ENCODE results near the gene MGLL.

The MGLL gene

DNA sequence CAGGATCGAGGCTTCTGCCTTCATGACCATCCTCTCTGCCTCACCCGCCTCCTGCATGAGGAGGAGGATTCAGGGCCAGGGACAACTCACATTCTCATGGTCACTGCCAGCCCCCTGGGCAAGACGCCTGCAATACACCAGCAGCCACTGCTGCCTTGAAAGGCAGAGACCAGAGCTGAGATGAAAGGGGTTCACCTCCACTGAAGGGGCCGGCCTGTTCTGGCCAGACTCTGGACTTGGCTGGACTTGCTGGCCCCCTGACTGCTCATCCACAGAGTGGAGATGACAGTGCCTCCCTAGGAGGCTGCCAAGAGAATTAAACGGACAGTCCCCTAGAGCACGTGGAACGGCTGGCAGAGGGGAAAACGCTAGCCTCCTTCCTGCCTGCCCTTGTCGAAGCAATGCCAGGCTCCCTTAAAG, 35.2 kb downstream of the MGLL start:
- DNase-seq = no peak

DNA sequence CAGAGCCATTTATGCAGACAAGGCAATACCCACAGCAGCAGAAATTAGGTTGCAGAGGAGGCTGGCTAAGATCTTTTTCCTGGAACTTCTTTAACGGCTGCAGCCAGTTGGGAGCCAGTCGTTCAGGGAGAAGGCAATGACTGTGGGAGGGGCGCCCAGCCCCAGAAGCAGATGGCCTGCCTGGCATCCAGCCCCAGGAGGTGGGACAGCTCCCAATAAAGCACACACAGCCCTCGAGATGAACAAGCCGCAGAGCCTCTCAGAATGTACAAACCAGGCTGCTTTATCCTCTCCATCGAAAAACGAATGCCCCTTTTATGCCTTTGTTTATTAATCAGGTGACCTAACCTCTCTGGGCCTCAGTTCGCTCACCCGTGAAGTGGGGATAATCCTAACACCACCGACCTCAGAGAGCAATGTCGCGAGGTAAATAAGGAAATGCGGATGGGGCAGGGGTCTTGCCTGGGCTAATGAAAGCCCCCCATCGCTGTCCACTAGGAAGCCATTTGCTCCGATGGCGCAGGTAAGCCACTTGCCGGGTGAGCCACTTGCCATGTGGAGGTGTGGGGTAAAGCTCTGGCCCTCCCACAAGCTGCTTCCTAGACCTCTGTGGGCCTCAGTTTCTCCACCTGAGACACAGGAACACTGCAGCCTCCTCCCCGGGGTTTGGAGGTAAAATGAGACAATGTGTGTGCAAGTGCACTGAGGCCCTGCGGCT, 35.8 kb downstream of the MGLL start:
- DNase-seq = peak; percentile 55

DNA sequence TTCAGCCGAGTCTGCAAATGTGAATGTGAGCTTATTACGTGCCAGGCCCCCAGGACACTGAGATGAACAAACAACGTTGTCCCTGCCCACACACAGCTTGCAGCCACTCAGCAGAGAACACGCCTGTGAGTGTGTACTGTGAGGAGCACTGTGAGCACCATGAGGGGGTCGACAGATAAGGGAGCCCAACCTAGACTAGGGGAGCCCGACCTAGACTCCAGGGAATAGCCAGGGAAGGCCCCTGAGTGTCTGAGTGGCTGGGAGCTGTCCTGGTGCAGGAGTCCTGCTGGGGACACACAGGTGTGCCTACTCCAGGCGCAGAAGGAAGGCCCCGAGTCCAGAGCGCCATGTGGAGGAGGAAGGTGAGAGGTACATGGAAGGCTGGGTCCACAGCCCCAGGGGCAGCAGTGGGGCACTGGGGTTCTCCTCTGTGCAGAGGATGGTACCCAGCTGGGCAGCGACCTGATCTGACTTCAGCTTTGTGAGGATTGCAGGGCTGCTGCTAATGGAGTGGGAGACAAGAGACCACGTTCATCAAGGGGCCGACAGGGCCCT, 36.5 kb downstream of the MGLL start:
- DNase-seq = peak; percentile 61

DNA sequence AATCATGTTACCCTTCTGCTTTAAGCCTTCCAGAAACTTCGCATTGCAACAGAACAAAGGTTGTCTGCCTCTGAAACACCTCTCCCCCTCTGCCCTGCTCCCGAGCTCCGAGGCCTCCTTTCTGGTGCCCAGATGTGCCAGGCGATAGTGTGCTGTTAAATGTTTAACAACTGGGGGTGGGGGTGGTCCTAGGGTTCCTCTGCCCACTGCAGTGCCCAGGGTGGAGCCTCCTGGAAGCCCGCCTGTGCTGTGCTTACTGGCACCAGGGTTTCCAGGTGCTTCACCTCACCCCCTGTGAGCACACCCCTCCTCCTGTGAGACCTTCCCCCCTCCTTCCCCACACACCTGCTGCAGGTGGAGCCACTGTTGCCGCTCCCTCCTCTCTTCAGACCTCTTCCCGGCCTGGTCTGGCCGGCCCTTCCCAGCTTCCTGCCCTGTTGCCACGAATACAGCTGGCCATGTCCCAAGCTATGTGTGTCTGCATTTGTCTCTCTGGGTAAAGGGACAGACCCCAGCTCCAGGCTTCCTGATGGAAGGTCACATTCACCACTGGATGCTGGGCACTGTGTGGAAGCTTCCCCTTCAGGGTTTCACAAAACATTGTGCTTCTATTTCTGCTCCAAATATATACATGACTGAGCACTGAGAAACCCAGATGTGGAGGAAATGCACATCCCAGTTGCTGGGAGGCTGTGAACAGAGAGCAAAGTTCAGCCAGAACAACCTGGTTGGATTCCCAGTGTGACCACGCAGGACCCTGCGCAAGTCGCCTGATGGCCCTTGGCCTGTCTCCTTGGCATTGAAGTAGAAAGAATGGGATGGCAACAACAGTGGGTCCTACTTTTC, 37.2 kb downstream of the MGLL start:
- peak; percentile 97 for DNase-seq

DNA sequence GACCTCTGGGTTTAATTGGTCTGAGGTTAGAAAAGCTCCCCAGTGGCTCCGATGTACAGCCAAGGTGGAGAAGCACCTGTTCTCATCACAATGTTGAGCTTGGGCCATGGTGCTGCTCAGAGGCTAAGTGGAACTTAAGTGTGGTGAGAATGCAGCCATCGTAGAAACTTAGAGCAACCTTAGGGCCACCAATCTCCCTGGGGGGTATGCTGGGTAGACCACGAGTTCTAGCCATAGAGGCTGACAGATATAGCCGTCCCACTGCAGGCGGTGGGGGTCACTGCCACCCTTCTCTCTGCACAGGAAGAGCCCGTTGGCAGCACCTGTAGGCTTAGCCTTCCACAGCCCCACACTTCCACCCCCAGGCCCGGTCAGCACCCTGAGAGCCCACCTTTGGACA, 38.0 kb downstream of the MGLL start:
- DNase-seq = no peak

DNA sequence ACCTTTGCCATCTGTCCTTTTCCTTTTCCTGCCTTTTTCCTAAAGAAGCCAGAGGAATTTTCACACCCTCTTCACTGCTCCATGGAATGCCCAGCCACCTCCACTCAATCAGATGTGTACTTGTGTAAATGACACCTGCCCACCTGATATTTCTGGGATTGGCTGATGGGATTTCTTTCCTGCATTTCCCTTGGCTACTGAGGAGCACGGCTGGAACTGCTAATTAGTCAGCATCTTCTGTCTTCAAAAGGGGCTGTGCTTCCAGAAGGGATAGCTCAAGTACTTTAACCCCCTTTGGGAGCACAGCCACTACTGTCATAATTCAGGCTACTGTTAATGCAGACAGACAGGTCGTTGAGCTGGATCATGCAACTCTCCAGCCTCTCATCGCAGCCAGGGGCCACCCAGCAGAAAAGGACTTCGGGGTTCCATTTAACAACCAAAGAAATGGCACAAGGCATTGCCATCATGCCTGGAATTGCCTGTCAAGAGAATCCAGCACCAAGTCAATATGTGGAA, 38.6 kb downstream of the MGLL start:
- no peak for DNase-seq

DNA sequence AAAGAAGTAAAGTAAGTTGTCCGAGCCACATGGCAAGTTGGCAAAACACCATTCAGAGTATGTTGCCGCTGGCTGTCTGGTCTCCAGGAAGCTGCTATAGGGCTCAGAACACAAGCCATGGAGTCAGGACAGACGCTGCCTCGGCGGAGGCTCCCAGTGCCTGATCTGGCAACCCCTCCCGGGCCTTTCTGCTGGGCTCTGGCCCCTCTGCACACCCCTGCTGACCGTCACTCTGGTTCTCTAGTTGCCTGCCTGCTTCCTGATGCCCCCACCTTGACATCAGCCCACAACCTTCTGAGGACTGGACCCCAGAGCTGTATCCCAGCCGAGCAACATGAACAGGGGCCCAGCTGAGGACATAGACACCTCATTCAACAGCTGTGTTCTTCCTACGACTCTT, 39.1 kb downstream of the MGLL start:
- DNase-seq = no peak

DNA sequence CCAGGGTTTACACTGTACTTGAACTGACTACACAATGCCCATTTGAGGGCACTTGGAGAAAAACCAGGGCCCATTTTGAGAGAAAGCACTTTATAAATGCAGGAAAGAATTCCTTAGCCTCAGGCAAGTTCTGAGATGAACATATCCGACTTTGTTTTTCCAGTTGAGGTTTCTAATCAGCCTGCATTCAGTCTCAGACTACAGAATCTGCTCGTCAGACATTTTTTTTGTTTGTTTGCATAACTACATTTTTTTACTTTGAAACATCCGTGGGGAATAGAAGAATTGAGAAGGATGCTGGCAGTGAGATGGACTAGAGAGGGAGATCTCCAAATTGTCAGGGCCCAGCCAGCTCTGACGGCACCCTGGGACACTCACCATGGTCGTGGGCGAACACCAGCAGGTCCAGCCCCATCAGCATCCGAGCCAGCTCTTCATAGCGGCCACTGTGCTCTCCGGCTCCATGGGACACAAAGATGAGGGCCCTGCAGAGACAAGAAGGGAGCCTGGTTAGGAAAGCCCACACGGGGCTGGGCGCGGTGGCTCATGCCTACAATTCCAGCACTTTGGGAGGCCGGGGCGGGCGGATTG, 40.8 kb downstream of the MGLL start:
- DNase-seq = no peak

DNA sequence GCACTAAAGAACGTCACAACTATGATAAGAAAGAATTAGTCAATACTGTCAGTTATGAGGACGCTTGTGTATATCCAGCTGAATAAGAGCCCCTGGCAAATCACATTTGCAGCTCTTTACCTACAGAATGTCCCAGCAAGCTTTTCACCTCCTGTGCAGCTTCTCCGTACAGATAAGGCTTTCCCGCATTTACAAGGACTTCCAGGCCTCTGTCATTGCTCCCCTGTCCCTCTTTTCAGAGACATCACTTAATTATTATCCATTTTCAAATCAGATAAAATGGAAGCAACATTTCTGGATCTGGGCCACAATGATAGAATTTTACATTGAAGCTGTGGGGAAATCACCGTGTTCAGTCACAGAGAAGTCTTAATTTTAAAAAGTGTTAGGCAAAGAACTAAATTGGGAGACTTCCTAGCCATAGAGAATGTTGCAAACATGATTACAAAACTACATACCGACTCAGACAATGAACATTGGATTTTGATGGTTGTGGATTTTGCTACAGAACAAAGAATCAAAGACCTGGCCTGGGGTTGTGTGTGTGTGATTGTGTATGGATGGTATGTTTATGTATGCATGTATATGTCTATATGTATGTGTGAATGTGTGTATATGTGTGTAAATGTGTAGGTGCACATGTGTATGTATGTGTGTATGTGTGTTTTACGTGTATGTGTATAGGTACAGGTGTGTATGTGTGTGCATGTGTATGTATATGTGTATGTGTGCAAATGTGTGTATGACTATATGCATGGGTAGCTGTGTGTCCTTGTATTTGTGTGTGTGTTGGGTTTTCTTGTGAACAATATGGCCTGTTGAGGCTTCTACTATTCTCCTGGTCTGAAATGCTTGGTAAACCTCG, 41.5 kb downstream of the MGLL start:
- no peak for DNase-seq

DNA sequence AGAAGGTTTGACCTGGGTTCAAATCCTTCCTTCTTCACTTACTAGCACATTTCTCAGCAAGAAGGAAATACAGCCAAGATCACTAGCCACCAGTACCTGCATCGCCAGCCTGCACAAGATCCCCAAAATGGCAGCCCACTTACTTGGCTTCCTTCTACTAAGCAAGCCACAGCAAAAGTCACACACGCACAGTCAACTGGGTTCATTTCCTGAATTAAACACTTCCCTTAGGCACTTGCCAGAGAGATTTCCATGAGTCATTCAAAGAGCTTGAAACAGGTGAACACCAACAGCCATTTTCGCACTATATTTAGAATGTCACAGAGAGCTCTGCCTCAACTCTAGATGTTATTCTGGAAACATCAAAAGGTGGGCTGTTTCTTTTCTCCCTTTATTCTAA, 42.6 kb downstream of the MGLL start:
- DNase-seq = no peak

DNA sequence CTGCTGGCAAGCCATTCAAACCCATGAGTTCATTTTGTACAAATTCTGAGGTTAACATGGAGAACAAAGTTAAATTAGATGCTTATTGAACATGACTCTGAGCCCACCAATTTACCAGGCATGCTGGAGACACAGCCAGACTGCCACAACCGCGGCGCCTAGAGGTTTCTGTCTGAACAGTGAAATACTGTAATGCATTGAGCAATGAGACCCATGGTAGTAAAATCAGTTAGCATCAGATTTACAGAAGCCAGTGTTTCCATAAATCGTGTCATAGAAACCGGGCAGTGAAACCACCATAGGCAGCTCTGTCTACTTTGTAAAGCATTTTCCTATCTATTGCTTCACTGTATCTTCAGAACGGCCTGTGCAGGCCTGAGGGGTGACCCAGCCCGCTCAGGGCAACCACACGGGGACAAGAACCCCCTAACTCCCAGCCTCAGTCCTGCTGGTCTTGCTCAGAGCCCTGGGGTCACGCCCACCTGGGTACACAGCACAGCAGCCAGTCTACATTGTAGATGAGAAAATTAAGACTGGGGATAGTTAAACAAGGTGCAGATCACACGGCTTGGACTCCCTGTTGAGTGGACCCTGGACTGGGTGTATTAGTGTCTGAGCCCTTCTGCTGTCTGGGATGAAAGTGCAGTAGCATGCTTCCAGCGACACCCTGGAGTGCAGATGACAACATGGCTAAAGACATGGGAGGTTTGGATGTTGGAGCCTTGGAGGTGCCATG, 44.2 kb downstream of the MGLL start:
- peak; percentile 63 for DNase-seq

DNA sequence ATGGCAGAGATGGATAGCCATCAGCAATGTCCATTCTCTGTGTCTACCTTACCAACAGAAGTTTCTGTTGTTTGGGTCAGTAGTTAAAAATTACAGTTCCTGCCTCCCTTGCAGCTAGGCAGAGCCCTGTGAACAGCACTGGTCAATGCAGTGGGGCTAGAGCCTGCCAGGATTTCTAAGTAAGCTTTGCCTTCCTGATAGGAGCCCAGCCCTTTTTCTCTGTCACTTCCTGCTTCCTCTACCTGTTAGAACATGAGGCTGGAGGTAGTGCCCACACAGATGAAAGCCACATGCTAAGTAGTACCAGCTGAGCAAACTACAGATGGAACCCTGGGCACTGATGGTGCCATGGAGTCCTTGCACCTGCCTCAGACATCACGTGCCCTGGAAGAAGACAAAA, 45.0 kb downstream of the MGLL start:
- DNase-seq = no peak

DNA sequence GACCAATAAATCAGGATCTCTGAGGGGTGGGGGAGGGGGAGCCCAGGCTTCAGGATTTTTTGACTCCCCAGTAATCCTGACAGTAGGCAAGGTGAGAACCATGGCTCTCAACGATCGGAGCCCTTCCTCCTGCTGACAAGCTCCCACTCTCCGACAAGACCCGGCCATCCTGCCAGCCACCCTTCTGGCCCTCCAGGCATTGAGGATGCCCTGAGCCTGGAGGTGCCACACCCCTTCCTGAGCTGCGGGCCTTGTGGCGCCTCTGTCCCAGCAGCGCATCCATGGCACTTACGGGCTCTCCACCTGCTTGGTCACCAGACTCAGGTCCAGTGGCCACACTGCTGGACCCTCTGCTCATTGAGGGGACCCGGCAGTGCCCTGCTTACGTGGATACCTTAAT, 46.0 kb downstream of the MGLL start:
- DNase-seq = no peak

DNA sequence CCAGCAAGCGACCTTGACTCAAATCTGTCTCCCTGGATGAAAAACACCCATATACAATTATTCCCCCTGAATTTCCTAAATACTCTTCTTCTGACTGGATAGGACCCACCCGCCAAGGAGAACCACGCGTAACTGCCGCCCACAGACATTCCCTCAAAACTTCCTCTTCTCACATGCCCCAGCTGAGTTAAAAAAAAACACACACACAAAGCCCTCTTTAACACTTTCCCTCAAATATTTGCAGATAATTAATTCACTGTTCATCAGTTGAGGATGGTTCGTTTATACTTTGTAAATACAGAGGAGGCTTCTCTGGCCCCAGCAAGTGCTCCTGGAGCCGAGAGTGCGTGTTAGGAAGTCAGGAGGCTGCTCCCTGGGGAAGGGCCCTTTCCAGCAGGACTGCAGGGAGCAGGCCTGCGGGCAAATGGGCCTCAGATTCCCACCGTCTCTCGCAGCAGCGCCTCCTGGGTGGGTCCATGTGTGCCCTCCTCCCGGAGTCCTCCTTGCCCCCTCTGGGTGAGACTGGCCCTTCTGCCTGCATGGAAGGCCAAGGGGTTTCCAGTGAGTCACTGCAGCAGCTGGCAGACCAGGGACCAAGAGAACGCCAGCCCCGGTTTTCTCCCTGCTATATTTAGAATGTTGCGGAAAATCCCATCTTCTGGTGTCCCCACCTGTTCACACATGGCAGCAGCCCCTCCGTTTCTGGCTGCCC, 46.8 kb downstream of the MGLL start:
- peak; percentile 96 for DNase-seq

DNA sequence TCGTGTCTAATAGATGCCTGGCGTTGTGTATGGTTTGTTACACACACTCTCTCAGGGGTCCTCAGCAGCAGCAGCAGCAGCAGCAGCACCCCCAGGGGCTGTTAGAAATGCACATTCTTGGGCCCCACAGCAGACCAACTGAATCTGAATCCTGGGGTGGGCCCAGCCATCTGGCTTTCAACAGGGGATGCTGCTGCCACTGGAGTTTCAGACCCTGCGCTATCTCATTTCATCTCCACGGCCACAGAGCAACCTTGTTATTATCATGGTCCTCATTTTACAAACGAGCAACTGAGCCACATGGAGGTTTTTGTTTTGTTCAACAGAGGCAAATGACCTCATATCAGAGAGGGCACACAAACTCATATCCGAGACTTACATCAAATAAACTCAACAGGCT, 47.7 kb downstream of the MGLL start:
- DNase-seq = no peak

DNA sequence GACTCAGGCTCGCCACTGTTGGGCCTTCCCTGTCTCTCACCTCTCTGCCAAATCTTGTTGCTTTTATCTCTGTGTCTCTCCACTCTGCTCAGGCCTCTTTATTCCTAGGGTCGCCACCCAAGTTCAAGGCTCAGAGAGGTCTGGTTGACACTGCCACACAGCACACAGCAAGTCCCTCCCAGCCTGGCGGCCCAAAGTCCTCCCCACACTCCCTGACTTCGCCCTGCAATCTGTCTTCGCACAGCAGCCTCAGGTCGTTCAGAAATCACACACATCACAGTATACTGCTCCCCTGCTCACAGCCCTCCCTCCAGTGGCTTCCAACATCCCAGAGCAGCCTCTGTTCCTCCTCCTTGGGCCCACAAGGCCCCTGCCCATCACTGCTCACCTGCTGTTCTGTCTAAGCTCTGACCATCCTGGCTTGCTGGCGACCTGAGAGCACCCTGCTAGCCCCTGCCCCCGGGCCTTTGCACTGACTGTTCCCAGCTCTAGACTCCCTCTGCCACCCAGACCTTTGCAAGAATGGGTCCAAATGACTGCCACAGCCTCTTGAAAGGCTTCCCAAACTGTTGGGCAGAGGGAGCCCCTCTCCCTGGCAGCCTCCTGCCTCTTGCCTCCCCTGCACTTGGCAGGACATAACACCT, 48.4 kb downstream of the MGLL start:
- no peak for DNase-seq

DNA sequence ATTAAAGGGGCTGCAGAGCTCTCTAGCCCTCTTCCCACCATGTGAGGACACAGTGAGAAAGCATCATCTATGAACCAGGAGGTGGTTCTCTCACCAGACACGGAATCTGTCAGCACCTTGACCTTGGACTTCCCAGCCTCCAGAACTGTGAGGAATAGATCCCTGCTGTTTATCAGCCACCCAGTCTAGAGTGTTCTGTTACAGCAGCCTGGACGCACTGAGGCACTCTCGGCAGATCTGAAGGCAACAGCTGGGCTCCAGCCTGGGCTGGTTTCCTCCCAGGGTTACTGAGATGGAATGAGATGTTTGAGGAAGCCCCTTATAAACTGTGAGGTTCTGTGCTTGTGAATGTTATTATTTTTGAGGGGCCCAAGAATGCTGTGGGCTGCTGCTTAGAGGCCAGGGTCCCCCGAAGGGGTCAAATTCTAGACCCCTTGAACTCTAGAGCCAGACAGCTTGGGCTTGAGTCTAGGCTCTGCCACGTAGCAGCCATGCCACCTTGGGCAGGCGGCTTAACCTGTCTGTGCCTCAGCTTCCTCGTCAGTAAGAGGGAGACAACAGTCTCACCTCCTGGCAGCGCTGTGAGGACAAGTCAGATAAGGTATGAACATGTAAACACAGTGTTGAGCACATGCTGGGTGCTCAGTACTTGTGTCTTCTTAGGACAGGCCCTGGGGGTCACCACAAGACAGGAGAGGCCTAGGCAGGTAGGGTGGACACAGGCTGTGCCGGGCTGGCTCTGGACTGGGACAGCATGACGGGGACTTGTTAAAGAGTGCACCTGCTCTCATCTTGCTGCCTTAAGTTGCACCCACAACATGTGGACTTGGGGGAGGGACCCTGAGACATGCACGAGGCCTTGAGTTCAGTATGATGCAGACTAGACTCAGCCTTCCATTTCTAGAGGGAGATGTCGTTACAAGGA, 49.2 kb downstream of the MGLL start:
- DNase-seq = no peak

DNA sequence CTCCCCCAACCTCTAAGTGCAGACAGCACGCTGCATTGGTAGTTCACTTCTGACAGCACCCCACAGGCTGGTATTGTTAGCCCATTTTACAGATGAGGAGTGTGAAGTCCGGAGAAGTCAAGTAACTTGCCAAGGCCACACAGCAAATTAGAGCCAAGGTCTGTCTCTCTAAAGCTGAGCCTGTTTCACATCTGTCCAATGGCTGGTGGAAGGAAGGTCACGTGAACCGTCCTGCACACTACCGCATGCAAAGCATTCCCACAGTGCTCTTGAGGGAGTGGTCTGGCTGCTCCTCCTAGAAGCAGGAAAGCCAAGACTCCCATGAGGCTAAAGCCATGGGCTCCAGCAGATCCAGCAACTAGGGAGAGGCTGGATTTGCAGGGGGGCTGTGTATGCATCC, 50.0 kb downstream of the MGLL start:
- DNase-seq = no peak

DNA sequence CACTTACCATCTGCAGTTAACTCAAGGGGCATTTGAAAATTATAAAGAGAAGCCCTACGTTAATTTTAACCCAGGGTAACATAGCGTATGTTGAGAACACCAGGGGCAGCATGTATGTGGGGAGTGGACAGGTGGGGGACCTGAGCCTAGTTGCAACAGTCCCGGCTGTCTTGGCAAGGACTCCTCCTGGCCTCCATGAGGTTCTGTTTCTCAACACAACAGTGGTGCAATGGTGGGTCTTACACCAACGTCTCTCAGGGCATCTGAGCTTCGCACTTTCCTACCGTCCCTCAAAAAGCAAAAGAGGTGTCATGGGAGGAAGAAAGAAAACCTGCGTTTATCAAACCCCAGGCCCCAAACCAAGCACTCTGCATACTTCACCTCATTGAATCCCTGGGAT, 50.6 kb downstream of the MGLL start:
- no peak for DNase-seq

All from NCI-H146 (cell line).